ENCODE results near the gene SRP68.

The SRP68 gene

DNA sequence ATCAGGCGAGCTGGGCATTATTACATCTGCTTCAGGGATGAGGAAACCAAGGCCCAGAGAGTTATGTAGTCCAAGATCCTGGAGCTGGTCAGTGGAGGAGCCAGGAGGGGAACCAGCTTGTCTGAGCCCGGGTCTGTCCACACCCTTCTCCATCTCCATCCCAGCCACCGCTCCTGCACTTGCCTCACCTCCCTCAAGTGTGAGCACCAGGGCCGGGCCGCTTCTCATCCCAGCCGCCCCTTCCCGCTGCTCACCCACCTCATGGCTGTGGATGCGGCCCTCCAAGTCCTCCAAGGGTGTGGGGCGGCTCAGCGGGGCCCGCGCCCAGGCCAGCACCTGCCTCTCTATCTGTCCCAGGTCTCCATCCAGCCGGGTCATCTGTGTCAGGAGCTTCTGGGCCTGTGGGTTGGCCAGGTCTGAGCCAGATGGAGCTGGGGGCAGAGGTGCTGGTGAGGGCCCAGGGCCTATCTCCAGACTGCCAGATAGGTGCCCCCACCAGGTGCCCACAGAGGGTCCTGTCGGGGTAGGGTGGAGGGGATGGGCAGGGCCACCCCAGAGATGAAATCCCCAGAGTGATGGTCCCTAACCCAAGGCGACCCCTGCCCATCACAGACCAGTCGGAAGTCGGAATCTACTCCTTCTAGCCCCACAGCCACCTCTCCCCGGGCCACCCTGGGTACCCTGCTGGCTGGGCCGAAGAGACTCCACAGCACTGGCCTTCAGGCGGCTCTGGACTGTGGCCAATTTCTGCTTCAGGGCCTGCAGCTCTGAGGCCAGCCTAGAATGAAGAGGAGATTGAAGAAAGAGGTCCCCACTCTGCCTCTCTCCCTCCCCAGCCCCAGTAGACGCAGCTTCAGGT is 54.6 kb downstream of the SRP68 start:
- no peak for DNase-seq

DNA sequence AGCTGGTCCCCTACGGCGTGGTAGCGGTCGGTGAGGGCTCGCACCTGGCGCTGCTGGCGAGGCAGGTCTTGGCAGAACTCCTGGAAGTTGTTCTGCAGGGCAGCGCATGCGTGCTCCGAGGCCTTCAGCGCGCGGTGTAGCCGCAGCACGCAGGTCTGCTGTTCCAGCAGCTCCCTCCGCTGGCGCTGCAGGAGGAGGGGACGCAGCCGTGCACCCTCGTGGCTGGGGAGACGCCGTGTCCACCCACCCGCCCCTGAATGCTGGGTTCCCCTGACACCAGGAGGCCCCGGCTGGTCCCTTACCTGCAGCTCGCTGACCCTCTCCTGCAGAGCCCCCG is 57.4 kb downstream of the SRP68 start:
- no peak for DNase-seq

DNA sequence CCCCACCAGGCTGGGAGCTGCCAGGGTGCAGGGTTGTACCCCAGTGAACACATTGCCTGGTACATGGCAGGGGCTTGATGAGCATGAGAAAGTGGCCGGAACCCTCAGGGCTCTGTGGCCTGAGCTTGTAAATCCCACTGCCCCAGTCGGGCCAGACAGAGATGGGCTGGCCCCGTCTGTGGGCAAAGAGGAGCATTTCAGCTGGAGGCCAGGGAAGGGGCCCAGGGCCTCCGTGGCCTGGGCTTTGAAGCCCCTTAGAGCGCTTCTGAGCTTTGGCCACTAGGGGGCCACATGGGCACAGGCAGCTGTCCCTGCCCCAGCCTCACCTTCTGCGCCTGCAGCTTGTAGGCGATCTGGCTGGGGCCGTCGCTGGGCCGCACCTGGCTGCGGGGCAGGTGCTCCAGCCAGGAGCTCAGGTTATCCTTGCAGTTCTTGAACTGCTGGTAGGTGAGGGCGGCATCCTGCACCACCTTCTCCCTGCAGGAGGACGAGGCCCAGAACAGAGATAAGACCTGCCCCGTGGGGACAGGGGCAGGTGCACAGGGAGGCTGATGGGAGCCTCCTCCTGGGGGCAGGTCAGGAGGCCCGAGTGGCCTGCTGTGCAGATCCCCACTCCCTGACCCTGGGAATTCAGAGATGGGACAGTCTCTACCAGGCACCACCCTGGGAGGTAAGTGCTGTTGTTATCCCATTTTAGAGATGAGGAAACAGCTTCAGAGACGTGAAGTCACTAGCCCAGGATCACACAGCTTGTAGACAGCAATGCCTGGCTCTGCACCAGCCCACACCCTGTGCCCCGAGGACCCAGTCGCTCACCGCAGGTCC is 58.0 kb downstream of the SRP68 start:
- peak; percentile 86 for DNase-seq

- DNase-seq = no peak
These were observed 58.9 kb downstream of the SRP68 start for GRCh38 chr17:76013377-76013932.

DNA sequence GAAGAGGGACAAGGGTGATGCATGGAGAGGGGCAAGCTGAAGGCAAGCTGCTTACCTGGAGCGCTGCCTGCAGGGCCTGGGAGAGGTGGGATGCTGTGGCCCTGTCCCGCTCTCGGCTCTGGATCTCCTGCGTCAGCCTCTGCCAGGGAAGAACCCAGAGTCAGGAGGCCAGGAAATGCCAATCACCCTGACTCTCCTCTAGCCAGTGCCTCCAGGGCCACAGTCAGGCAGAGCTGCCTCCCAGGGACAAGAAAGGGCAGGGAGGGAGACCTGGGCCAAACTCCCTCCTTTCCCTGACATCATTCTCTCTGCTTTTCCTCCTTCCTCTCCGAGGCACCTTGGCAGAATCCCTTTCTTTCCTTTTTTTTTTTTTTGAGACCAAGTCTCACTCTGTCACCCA is 60.4 kb downstream of the SRP68 start:
- no peak for DNase-seq

DNA sequence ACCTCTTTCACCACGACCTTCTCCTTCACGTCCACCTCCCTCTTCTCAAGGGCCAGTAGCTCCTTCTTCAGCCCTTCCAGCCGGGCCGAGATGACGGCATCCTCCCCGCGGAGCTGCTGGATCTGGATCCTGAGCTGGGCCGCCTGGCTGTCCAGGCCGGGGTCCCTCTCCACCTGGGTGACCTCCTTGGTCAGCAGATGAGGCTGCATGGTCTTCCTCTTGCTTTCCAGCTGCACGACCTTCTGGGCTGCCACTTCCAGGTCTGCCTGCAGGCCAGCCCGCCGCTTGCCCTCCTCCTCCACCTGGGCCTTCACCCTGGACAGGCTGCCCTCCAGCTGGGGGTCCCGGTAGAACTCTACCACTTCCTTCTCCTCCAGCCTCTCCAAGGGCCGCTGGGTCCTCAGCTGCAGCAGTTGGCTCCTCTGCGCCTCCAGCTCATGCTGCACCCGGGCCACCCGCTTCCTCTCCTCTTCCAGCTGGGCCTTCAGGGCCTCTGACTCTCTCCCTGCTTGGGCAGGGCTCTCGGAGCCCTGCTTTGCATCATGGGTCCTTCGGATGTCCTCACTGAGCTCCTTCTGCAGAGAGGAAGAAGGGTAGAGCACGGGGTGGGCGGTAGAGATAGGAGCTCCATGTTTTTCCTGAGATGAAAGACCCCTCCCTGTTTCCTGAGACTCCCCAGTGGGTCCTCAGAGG is 62.2 kb downstream of the SRP68 start:
- no peak for DNase-seq

DNA sequence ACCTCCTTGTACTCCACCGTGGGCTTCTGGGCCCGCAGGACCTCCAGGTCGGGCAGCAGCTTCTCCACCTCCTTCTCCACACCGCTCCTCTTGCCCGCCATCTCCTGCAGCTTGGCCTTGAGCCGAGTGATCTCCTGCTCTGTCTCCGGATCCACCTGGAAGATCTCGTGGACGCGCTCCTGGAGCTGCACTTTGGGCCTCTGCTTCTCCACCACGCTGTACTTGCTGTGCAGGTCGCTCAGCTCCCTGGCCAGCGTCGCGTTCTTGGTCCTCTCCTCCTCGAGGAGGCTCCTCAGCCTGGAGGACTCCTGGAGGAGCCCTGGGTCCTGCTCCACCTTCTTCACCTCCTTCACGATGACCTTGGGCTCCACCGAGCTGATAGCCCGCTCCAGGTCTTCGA is 62.9 kb downstream of the SRP68 start:
- DNase-seq = no peak

DNA sequence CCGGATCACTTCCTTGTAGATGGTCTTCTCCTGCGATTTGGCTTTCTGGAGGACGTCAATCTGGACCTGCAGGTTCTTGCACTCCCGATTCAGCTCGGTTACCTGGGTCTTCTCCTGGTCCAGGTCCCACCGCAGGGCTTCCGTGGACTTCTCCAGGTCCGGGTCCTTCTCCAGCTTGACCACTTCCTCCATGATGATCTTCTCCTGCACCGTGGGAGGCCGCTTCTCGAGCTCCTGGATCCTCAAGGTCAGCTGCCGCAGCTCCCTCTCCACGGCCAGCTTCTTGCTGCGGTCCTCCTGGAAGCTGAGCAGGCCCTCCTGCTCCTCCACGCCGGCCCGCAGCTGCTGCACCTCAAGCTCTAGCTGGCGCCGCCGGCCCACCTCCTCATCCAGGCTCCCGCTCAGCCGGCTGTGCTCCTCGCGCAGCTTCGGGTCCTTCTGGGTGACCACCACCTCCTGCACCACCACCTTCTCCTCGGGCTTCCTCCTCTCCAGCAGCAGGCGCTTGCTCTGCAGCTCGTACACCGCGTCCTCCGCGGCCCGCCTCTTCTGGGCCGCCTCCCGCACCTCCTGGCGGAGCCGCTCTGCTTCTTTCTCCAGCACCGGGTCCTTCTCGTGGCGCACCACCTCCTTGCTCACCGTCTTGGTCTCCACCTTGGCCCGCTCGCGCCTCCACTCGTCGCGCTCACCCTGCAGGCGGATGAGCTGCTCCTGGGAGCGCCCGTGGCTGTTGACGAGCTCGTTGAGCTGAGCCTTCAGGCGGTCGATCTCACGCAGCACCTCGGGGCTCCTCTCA is 63.5 kb downstream of the SRP68 start:
- no peak for DNase-seq

DNA sequence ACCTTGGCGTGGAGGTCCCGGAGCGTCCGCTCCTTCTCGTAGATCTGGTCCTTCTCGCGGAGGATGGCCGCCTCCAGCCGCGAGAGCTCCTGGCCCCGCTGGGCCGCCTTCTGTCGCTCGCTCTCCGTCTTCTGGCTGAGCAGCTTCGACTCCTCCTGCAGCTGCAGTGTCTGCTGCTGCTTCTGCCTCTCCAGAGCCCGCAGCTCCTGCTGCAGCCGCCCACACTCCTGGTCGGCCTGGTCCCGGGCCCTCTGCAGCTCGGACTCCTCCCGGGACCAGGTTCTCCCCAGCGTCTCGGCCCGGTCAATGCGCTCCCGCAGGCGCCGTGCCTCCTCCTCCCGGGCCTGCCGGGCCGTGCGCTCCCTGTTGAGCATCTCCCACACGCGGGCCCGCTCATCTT is 64.1 kb downstream of the SRP68 start:
- no peak for DNase-seq

GRCh38 chr17:76007850-76008165 is 64.5 kb downstream of the SRP68 start:
- DNase-seq = no peak

DNA sequence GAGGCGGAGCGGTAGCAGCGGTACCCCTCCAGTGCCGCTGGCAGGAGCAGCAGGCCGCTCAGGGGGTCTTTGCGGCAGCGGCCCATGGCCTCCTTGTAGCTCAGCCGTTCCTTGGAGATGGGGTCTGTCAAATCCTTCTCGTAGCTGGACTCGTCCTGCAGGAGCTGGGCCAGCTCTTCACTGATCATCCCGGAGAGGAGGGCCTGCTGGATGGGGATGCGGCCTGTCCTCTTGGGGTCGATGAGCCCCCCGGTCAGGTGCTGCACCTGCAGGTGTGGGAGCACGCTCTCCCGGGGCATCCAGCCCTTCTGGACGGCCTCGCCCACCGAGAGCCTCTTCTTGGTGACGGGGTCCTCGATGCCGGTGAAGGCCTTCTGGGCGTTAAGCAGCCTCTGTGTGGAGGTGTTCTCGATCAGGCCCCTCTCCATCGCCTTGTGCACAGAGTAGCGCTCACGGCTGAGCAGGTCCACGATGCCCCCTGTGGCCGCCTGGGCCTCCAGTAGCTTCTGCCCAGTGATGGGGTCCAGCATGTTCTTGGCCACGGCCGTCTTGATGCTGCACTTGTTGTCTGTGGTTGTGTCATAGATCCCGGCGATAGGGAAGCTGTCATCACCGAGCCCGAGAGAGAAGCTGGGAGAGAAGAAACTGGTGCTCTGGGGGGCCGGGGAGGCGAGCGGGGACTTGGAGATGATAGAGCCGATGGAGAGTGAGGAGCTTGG is 65.0 kb downstream of the SRP68 start:
- DNase-seq = no peak

GRCh38 chr17:76005263-76006149 is 66.8 kb downstream of the SRP68 start:
- DNase-seq = peak; percentile 96

- DNase-seq = no peak
These were observed 67.5 kb downstream of the SRP68 start for GRCh38 chr17:76004750-76005262.

- no peak for DNase-seq
These were observed 68.4 kb downstream of the SRP68 start for GRCh38 chr17:76003915-76004314.

DNA sequence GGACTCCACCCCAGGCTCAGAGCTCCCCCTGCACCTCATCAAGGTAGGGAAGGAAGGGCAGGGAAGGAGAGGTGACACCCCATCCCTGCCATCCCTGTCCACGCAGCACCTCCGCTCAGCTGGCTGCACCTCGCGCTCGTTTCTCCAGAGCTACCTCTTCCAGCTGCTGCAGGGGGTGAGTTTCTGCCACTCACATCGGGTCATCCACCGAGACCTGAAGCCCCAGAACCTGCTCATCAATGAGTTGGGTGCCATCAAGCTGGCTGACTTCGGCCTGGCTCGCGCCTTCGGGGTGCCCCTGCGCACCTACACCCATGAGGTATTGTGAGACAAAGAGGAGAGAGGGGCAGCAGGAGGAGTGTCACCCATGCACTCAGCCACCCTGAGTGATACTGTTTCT is 70.2 kb downstream of the SRP68 start:
- DNase-seq = no peak

GRCh38 chr17:76000755-76001521 is 71.4 kb downstream of the SRP68 start, which contains the start of gene CDK3:
Gene CDK3, plus strand, starts transcription at chr17:76000855. Its CDS starts 571 bp downstream, at chr17:76001426.
- DNase-seq = no peak

DNA sequence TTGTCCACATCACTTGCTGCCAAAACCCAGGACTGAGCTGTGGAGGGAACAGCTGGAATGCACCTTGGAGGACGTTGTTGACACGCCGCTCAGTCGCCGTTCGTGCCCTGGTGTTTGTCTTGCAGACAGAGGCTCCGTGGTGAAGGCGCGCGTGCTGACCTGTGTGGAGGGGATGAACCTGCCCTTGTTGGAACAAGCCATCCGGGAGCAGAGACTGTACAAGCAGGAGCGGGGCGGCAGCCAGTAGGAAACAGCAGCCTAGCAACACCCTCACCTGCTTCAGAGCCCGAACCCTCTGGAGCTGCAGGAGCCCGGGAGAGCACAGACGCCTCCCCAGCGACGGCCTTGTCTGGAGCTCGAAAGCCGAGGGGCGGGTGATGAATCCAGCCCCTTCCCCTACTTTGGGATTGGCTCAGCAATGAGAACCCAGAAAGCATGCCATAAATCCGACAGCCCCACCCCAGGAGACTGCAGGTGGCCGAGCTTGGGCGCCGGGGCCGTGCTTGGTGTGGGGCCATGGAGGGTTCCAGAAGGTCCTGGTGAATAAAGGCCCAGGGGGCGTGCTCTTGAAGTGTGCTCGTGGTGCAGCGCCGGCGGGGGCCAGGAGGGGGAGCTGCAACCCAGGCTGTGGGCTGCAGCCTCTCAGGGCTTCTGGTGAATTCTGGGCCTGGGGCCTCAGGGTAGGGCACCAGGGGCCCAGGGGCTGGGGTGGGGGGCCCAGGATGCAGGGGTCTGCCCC is 72.1 kb downstream of the SRP68 start:
- peak; percentile 85 for DNase-seq

DNA sequence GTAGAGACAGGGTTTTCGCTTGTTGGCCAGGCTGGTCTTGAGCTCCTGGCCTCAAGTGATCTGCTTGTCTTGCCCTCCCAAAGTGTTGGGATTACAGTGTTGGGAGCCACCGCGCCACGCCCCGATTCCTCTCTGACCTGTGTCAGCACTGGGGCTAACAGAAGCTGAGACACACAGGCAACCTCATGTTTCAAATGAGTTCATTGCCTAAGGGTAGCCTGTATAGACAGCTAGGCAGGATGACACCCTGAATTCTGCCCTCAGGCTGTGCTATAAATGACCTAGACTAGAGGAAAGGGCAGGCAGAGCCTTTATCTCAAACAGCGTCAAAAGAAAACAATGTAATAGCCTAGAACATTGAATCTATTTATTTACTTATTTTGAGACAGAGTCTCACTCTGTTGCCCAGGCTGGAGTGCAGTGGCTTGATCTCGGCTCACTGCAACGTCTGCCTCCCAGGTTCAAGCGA is 74.0 kb downstream of the SRP68 start:
- DNase-seq = no peak
